CD14-positive monocyte (primary cell): ENCODE results near the gene MAL. TPM values are rescaled to one million over a fixed set of nuclear protein-coding genes. Genes with fewer than 3 reads are reported as not detected.

Source experiments
- DNase-seq, 3 donors: peaks; one replicate each; pipeline ENCODE4 v3.0.0-alpha.2; 2011 to 2022
- H2AFZ ChIP-seq: 2 replicates; pipeline ENCODE4 v1.6.0; 2012; ENCODE audit warnings: mild to moderate bottlenecking, low read depth, low read length, inconsistent platforms; ENCODE audit not compliant: insufficient read depth, poor library complexity, severe bottlenecking
- H3K27ac ChIP-seq, 2 donors: 1 replicate in 1 of 2; 2 replicates in 1 of 2; pipeline ENCODE4 v1.5.1; 2012 to 2013; ENCODE audit warnings: low read length in 2 of 2, control low read depth in 1 of 2, inconsistent platforms in 1 of 2, low read depth in 1 of 2, mild to moderate bottlenecking in 1 of 2
- H3K27me3 ChIP-seq, 2 donors: one replicate each; pipeline versions ENCODE4 v1.6.0 to v1.6.1; 2011 to 2013; ENCODE audit warnings: low read length in 2 of 2; ENCODE audit not compliant: control insufficient read depth in 2 of 2, insufficient read depth in 2 of 2
- H3K36me3 ChIP-seq, 2 donors: replicated peaks in 1 of 2; 1 replicate in 1 of 2; 2 replicates in 1 of 2; pipeline versions ENCODE4 v1.5.1 to v1.6.1; 2012 to 2013; ENCODE audit warnings: low read length in 2 of 2, control low read depth in 1 of 2, inconsistent platforms in 1 of 2, mild to moderate bottlenecking in 1 of 2; ENCODE audit not compliant: insufficient read depth in 2 of 2, control insufficient read depth in 1 of 2
- H3K4me1 ChIP-seq, 2 donors: 1 replicate in 1 of 2; 2 replicates in 1 of 2; pipeline versions ENCODE4 v1.5.1 to v1.6.1; 2012 to 2013; ENCODE audit warnings: low read length in 2 of 2, control low read depth in 1 of 2, inconsistent platforms in 1 of 2, mild to moderate bottlenecking in 1 of 2, moderate library complexity in 1 of 2; ENCODE audit not compliant: insufficient read depth in 2 of 2, control insufficient read depth in 1 of 2
- H3K4me2 ChIP-seq: replicated peaks from 2 replicates; pipeline ENCODE3; 2012; ENCODE audit warnings: low read length, moderate library complexity, mild to moderate bottlenecking; ENCODE audit not compliant: poor library complexity, severe bottlenecking; ENCODE audit errors: extremely low read depth
- H3K4me3 ChIP-seq, 3 experiments: fragments of 200-600 bp in 1 of 3; sonication (generic) in 1 of 3; replicated peaks in 1 of 3; 1 replicate in 2 of 3; 2 replicates in 1 of 3; pipeline ENCODE4 v1.5.1; 2011 to 2013; ENCODE audit warnings: low read length in 3 of 3, mild to moderate bottlenecking in 3 of 3, control low read depth in 2 of 3, low read depth in 2 of 3, inconsistent platforms in 1 of 3, moderate library complexity in 1 of 3
- H3K79me2 ChIP-seq: 2 replicates; pipeline ENCODE4 v1.6.0; 2012; ENCODE audit warnings: mild to moderate bottlenecking, control low read depth, inconsistent platforms, low read length, moderate library complexity; ENCODE audit not compliant: insufficient read depth
- H3K9ac ChIP-seq: 2 replicates; pipeline ENCODE4 v1.6.0; 2017; ENCODE audit warnings: low read length, mild to moderate bottlenecking; ENCODE audit not compliant: insufficient read depth, poor library complexity, severe bottlenecking
- H3K9me3 ChIP-seq, 2 donors: replicated peaks in 1 of 2; 1 replicate in 1 of 2; 2 replicates in 1 of 2; pipeline versions ENCODE4 v1.5.1 to v1.6.1; 2012 to 2013; ENCODE audit warnings: low read length in 2 of 2, control low read depth in 1 of 2; ENCODE audit not compliant: control insufficient read depth in 1 of 2, insufficient read depth in 1 of 2
- H4K20me1 ChIP-seq: 2 replicates; pipeline ENCODE4 v1.6.0; 2012; ENCODE audit warnings: mild to moderate bottlenecking, low read length, control low read depth, moderate library complexity; ENCODE audit not compliant: insufficient read depth
- H3K27ac Mint-ChIP-seq, 7 donors: one replicate each; pipeline ENCODE4 v1.8.0; 2020; ENCODE audit warnings: mild to moderate bottlenecking in 7 of 7, mixed read lengths in 7 of 7, moderate library complexity in 6 of 7, inconsistent platforms in 2 of 7
- H3K27me3 Mint-ChIP-seq, 3 donors: one replicate each; pipeline ENCODE4 v1.8.0; 2021 to 2022; ENCODE audit warnings: low read depth in 3 of 3, mild to moderate bottlenecking in 3 of 3, mixed read lengths in 3 of 3, moderate library complexity in 3 of 3, inconsistent platforms in 1 of 3
- H3K36me3 Mint-ChIP-seq, 2 donors: one replicate each; pipeline ENCODE4 v1.8.0; 2020; ENCODE audit warnings: mixed read lengths in 2 of 2, inconsistent platforms in 1 of 2, mild to moderate bottlenecking in 1 of 2
- H3K4me1 Mint-ChIP-seq: one replicate; pipeline ENCODE4 v1.8.0; 2020; ENCODE audit warnings: mild to moderate bottlenecking, mixed read lengths
- H3K4me3 Mint-ChIP-seq, 2 donors: one replicate each; pipeline ENCODE4 v1.8.0; 2020; ENCODE audit warnings: mild to moderate bottlenecking in 2 of 2, mixed read lengths in 2 of 2, moderate library complexity in 1 of 2
- H3K9me3 Mint-ChIP-seq, 7 donors: one replicate each; pipeline ENCODE4 v1.8.0; 2020 to 2022; ENCODE audit warnings: mixed read lengths in 7 of 7, mild to moderate bottlenecking in 6 of 7, moderate library complexity in 6 of 7, inconsistent platforms in 2 of 7
- CTCF ChIP-seq: fragments of 200-600 bp; IDR thresholded peaks from one replicate; pipeline ENCODE4 v1.8.0; 2022; ENCODE audit warnings: antibody characterized with exemption, mild to moderate bottlenecking
- WGBS: methylation state at CpG from one replicate; pipeline ENCODE4 v1.1.5; 2013; ENCODE audit warnings: missing lambda C conversion rate; ENCODE audit not compliant: insufficient coverage; 5-methylcytosine and 5-hydroxymethylcytosine counted together
- intact Hi-C, 2 donors: fragments of 100-400 bp; cut with micrococcal nuclease; formaldehyde crosslinking; loops; one replicate each; pipeline versions ENCODE4 v1.15.0 to v1.15.1; 2023
- polyA plus RNA-seq, 3 donors: library from polyadenylated mRNA; depleted of rRNA in 1 of 3; unstranded in 2 of 3; stranded (reverse) in 1 of 3; fragments of 300-500 nt in 2 of 3; fragments of >200 nt in 1 of 3; fragmentation: Illumina TruSeq in 2 of 3; gene quantifications; 1 replicate in 2 of 3; 2 replicates in 1 of 3; pipeline ENCODE4 v1.2.3, GENCODE V29; 2012 to 2021

The MAL gene
- polyA plus RNA-seq, 3 donors = 0.39 to 0.48 TPM; not detected in 1

DNA sequence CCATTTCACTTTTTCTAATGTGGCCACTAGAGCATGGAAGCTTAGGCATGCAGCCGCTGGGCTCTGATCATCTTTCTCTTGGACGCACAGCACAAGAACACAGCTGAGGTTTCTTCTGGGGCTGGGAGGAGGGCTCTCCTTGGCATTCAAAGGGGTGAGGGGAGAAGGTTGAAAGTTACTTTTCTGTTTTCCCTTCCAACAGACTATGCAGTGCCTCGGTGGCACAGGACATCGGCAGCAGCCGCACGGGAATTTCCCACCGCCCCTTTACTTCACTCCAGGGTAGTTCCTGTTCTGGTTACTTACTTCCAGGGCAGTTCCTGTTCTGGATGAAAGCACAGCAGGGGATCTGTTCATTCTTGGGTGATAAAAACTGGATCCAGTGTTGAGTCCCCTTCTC, 18.9 kb upstream of the MAL start:
- intact Hi-C loops = no loop called here
- Histone ChIP-seq H3K36me3 (no peaks in the 10 kb centered on the region), H4K20me1 (no peaks in the 10 kb centered on the region), H3K9me3 (no peaks in the 10 kb centered on the region), H3K27ac (no peak overlapping the region), H3K4me1 (no peaks in the 10 kb centered on the region), H2AFZ (no peak overlapping the region), H3K79me2 (no peaks in the 10 kb centered on the region), H3K9ac (no peak overlapping the region), H3K4me2 (no peak overlapping the region), H3K27me3 (no peaks in the 10 kb centered on the region), H3K4me3 (no peak overlapping the region)
- Mint-ChIP-seq H3K4me3 (no peak overlapping the region), H3K36me3 (no peaks in the 10 kb centered on the region), H3K27ac (no peak overlapping the region), H3K4me1 (no peaks in the 10 kb centered on the region), H3K27me3 (peaks cover 3 to 8% (median 3%) of the 10 kb centered on the region in 3 donors), H3K9me3 (no peaks in the 10 kb centered on the region)
- TF ChIP-seq CTCF = no peak
- WGBS = 80% methylated on average over 1 of the region's 7 CpGs
- DNase-seq = no peak

DNA sequence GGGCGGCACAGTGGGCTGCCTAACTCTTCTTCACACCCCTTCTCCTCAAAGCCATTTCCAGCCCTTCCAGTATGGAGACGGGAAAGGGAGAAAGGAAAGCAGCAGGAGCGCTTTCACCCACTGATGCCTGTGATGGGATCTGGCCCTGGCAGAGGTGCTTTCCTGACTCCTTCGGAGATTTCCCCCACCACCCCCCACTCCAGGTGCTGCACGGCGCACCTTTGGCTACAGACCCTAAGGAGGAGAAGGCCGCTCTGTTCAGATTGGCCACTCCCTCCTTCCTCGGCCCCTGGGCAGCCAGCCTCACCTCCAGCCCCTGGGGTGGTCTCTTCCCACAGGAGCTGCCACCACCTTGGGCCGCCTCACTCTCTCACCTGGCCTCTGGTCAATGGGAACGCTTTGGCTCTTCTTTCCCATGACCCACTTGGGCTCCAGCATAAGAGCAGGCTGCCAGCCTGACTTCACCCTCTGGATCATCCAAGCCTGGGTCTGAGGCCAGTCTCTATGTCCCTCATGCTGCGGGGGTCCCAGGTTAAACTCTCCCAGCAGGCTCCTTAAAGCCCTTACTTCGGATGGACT, 18.4 kb upstream of the MAL start:
- no peaks in the 10 kb centered on the region for H3K9me3 ChIP-seq
- no peak for TF ChIP-seq CTCF
- intact Hi-C loops = no loop called here

More for the DNA sequence above, 18.4 kb upstream of the MAL start:
- Histone ChIP-seq H3K36me3 (no peaks in the 10 kb centered on the region), H3K4me1 (no peaks in the 10 kb centered on the region), H4K20me1 (no peaks in the 10 kb centered on the region), H3K27ac (no peak overlapping the region), H3K9ac (no peak overlapping the region), H3K27me3 (no peaks in the 10 kb centered on the region), H3K79me2 (no peaks in the 10 kb centered on the region), H2AFZ (no peak overlapping the region), H3K4me3 (no peak overlapping the region), H3K4me2 (no peak overlapping the region)
- WGBS = 96% methylated on average over 5 of the region's 12 CpGs
- no peak for DNase-seq
- Mint-ChIP-seq H3K9me3 (no peaks in the 10 kb centered on the region), H3K36me3 (no peaks in the 10 kb centered on the region), H3K27me3 (peaks cover 3 to 8% (median 3%) of the 10 kb centered on the region in 3 donors), H3K4me3 (no peak overlapping the region), H3K27ac (no peak overlapping the region), H3K4me1 (no peaks in the 10 kb centered on the region)
